Ishikawa (cell line): ENCODE data around the gene ALG8.

Source experiments
- CEBPB ChIP-seq: IDR thresholded peaks from 2 replicates; pipeline ENCODE4 v1.6.1; 2012
- CREB1 ChIP-seq: IDR thresholded peaks from 2 replicates; pipeline ENCODE4 v1.6.1; 2012; ENCODE audit warnings: low read depth
- EGR1 ChIP-seq: IDR thresholded peaks from 2 replicates; pipeline ENCODE4 v1.6.1; 2012
- EP300 ChIP-seq: IDR thresholded peaks from 2 replicates; pipeline ENCODE4 v1.6.1; 2012; ENCODE audit warnings: borderline replicate concordance
- FOXM1 ChIP-seq: IDR thresholded peaks from 2 replicates; pipeline ENCODE4 v1.6.1; 2012; ENCODE audit warnings: low read depth, borderline replicate concordance
- MAX ChIP-seq: IDR thresholded peaks from 2 replicates; pipeline ENCODE4 v1.6.1; 2012
- NFIC ChIP-seq: IDR thresholded peaks from 2 replicates; pipeline ENCODE4 v1.6.1; 2012
- RAD21 ChIP-seq: IDR thresholded peaks from 2 replicates; pipeline ENCODE4 v1.6.1; 2012; ENCODE audit warnings: low read depth
- REST ChIP-seq: IDR thresholded peaks from 2 replicates; pipeline ENCODE4 v1.6.1; 2012; ENCODE audit warnings: low read depth, mild to moderate bottlenecking
- TAF1 ChIP-seq: IDR thresholded peaks from 2 replicates; pipeline ENCODE4 v1.6.1; 2012; ENCODE audit warnings: low read depth, mild to moderate bottlenecking
- TCF12 ChIP-seq: IDR thresholded peaks from 2 replicates; pipeline ENCODE4 v1.6.1; 2012; ENCODE audit warnings: low read depth
- TEAD4 ChIP-seq: IDR thresholded peaks from 2 replicates; pipeline ENCODE4 v1.6.1; 2012
- USF1 ChIP-seq: IDR thresholded peaks from 2 replicates; pipeline ENCODE4 v1.6.1; 2012
- YY1 ChIP-seq: IDR thresholded peaks from 2 replicates; pipeline ENCODE4 v1.6.1; 2012; ENCODE audit warnings: low read depth
- ZBTB7A ChIP-seq: IDR thresholded peaks from 2 replicates; pipeline ENCODE4 v1.6.1; 2012; ENCODE audit warnings: low read depth

Gene ALG8

GRCh38 chr11:78111298-78111697 is 28.1 kb downstream of the ALG8 start:
- TF ChIP-seq EP300 (no peak), ZBTB7A (no peak), NFIC (no peak), FOXM1 (no peak), TCF12 (no peak), MAX (no peak), RAD21 (no peak), TAF1 (no peak), REST (no peak), CREB1 (no peak), YY1 (no peak), CEBPB (no peak)

GRCh38 chr11:78110830-78111229 is 28.6 kb downstream of the ALG8 start:
- TF ChIP-seq FOXM1 (no peak), TAF1 (no peak), NFIC (no peak), EGR1 (no peak)

GRCh38 chr11:78110351-78110750 is 29.1 kb downstream of the ALG8 start:
- TF ChIP-seq EP300 (no peak), RAD21 (no peak), USF1 (no peak), NFIC (no peak), CEBPB (no peak), CREB1 (no peak), EGR1 (no peak), FOXM1 (no peak), ZBTB7A (no peak), REST (no peak), YY1 (no peak), TAF1 (no peak), MAX (no peak), TCF12 (no peak), TEAD4 (no peak)

GRCh38 chr11:78109081-78110015 is 30.1 kb downstream of the ALG8 start:
- TF ChIP-seq TAF1, result no peak
- TF ChIP-seq CEBPB, result no peak
- no peak for TF ChIP-seq CREB1
- TF ChIP-seq ZBTB7A, result no peak
- no peak for TF ChIP-seq FOXM1
- no peak for TF ChIP-seq TCF12
- no peak for TF ChIP-seq NFIC
- no peak for TF ChIP-seq REST
- no peak for TF ChIP-seq EP300
- TF ChIP-seq YY1, result no peak
- TF ChIP-seq EGR1, result no peak
- no peak for TF ChIP-seq TEAD4
